ENCODE data around the gene SDC1.

Gene SDC1

GRCh38 chr2:20184067-20184938, 40.6 kb downstream of the SDC1 start:
- no peak for DNase-seq (ENCODE audit: low read depth in 2 of 2)

- DNase-seq (ENCODE audit: low read depth in 2 of 2) = no peak
These were observed 41.6 kb downstream of the SDC1 start for GRCh38 chr2:20183373-20183772.

GRCh38 chr2:20182241-20182931, 42.5 kb downstream of the SDC1 start:
- DNase-seq (ENCODE audit: low read depth in 2 of 2) = no peak

- DNase-seq (ENCODE audit: low read depth in 2 of 2) = no peak
These were observed 43.2 kb downstream of the SDC1 start for GRCh38 chr2:20181761-20182160.

DNA sequence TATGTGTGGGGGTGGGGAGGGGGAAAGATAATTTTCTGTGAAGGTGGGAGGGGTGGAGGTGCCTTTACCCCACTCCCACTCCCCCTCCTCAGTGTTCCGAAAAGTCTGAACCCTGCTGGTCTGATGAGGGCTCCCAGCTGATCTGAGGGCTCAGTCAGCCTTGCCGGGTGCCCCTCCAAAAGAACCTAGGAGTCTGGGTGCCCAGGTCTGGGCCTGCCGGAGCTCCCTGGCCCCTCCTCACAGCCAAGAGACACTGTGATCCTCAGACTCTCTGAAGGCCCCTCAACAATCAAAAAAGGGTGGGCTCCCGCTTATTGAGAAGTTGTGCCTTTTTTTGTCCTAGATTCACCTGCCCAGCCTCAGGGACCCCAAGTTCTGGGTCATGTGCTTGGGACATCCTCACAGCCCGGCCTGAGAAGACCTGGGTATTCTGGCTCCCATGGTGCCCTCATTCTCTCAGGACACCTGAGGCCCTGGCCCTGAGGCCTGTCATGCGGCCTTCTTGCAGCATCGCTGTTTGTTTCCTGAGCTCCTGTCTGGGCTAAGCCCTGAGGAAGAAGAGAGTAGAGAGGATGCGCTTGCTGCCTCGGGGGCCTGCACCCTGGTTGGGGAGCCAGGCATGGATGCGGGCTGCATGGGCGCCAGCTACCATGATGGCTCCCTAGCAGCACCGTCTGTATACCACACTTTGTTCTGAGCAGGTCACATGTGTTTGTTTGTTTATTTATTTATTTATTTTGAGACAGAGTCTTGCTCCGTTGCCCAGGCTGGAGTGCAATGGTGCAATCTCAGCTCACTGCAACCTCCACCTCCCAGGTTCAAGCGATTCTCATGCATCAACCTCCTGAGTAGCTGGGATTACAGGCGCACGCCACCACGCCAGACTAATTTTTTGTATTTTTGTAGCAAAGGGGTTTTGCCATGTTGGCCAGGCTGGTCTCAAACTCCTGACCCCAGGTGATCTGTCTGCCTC, 44.0 kb downstream of the SDC1 start:
- no peak for DNase-seq (ENCODE audit: low read depth in 2 of 2)

DNA sequence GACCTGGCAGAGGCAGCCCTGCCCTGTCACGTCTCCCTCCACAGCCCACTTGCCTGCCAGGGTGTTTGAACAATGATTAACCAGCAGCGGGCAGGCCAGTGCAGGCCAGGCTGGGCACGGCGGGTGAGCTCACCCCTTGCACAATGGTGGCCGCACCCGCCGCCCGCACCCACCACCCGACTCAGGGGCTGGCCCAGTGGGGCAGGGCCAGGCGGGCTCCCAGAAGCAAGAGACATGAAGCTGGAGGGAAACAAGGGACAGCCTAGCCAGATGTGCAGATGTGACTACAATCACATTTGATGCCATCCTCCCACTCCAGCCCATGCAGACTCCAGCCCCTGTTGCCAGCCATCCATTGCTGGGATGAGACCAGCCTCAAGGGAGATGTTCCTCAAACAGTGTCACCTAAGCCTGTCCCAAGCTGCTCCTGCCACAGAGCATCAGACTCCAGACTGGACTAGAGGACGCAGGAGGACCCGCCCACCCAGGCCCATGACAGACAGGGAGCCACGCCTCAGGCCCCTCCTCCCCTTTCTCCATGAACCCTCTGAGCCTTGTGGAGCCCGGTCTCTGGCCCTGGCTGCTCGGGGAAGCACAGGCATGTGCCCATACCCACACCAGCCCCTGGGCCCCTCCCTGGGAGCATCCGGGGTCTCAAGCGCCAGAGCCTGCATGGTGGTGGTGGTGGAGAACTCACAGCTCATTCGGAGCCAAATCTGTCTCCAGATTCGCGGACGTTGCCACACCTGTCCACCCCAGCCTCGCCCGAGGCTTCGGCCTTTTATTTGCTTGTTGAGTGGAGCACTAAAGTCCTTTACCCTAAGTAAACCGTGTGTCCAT, 45.0 kb downstream of the SDC1 start:
- no peak for DNase-seq (ENCODE audit: low read depth in 2 of 2)

- DNase-seq (ENCODE audit: low read depth in 2 of 2) = no peak
These were observed 45.5 kb downstream of the SDC1 start for GRCh38 chr2:20179466-20179754.

DNA sequence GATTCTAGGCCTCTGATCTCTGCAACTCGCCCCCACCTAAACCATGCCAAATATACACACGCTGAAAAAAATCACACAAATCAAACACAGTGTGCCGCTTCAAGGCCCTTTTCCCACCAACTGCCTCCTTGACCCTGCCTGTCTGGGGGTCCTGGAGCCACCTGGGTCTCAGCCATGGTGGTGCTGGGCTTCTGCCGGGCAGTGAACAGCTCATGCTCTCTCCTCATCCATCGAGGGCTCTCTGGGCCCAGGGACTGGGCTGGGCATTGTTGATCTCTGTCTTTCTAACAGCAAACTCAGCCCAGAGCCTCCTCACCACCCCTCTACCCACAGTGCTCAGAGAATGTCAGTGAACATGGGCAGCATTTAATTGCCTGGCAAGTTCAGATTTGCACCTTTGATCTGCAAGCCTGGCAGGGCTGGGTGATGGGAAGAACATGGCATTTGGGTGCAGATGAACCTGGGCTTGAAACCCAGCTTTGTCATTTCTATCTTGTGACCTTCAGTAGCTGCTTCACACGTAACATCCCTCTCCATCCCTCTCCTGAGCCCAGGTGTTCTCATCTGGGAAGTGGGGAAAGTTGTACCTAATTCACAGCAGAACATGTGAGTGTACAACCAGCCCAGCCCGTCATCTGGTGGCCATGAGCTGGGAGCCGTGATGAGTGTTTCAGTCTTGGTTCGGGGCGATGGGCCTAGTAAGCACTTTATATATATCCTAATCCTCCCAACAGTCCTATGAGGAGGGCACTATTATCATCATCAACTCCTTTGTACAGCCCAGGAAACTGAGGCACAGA, 46.1 kb downstream of the SDC1 start:
- no peak for DNase-seq (ENCODE audit: low read depth in 2 of 2)

- no peak for DNase-seq (ENCODE audit: low read depth in 2 of 2)
These were observed 46.7 kb downstream of the SDC1 start for GRCh38 chr2:20178249-20178607.

- DNase-seq (ENCODE audit: low read depth in 2 of 2) = no peak
These were observed 47.2 kb downstream of the SDC1 start for GRCh38 chr2:20177556-20178248.

GRCh38 chr2:20176760-20177159, 48.2 kb downstream of the SDC1 start:
- DNase-seq (ENCODE audit: low read depth in 2 of 2) = no peak

DNA sequence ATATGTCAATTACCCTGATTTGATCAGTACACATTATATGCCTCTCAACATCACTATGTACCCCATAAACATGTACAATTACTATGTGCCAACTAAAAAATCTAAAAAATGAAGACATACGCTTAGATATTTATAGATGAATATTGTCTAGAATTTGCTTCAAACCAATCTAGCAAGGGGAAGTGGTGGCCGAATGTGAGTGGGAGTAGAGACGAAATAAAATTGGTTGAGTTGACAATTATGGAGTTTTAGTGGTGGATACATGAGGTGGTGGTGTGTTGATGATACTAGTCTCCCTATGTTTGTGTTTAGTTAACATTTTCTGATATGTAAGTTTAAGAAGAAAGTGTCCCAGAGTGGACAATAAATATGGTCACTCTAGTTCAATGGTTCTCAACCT, 49.0 kb downstream of the SDC1 start:
- DNase-seq (ENCODE audit: low read depth in 2 of 2) = no peak

DNA sequence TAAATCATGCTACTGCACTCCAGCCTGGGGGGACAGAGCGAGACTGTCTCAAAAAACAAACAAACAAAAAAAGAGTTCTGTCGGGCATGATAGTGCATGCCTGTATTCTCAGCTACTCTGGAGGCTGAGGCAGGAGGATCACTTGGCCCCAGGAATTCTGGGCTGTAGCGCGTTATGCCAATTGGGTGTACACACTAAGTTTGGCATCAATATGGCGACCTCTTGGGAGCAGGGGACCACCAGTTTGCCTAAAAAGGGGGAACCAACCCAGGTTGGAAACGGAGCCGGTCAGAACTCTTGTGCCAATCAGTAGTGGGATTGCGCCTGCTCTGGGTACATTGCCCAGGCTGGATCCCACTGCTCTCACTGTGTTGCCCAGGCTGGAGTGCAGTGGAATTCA, 49.7 kb downstream of the SDC1 start:
- DNase-seq (ENCODE audit: low read depth in 2 of 2) = no peak

- no peak for DNase-seq (ENCODE audit: low read depth in 2 of 2)
These were observed 50.5 kb downstream of the SDC1 start for GRCh38 chr2:20174410-20174809.

GRCh38 chr2:20173496-20174402, 51.2 kb downstream of the SDC1 start:
- DNase-seq (ENCODE audit: low read depth in 2 of 2) = no peak

DNA sequence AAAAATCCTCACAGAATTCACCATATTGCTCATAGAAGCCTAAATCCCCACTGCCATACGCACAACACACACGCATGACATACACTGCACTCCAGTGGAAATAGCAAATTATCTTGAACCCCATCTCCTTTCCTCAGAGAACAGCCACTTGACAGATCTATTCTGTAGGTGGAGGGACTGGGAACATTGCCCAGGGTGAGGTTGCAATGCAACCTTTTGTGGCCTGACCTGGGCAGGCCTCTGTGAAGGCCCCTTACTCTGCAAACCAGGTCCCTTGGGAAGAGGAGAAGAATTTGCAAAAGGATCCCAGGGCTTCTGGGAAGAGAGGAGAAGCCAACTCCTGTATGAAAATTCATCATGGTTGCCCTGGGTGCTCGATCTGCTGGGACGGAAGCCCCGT, 51.9 kb downstream of the SDC1 start:
- no peak for DNase-seq (ENCODE audit: low read depth in 2 of 2)

GRCh38 chr2:20172273-20173055, 52.5 kb downstream of the SDC1 start:
- no peak for DNase-seq (ENCODE audit: low read depth in 2 of 2)

GRCh38 chr2:20171445-20171977, 53.4 kb downstream of the SDC1 start:
- no peak for DNase-seq (ENCODE audit: low read depth in 2 of 2)

All from activated CD4-positive, alpha-beta T cell treated with anti-CD3 and anti-CD28 coated beads for 24 hours (primary cell).